MM.1S (cell line): ENCODE data around the gene RCBTB2.
A peak's percentile ranks its signal among the peaks of the same experiment; 100 is the strongest.

Experiments used
- DNase-seq: peaks from one replicate; pipeline ENCODE4 v3.0.0-alpha.2; 2015
- H2AFZ ChIP-seq: fragments of 300-600 bp; sonication (generic); 2 replicates; pipeline ENCODE4 v1.6.0; 2016; ENCODE audit warnings: antibody characterized with exemption, low read length
- H3F3A ChIP-seq: fragments of 300-600 bp; sonication (generic); 2 replicates; pipeline ENCODE4 v1.6.1; 2016; ENCODE audit warnings: mild to moderate bottlenecking, antibody characterized with exemption, low read length, moderate library complexity, mixed read lengths; ENCODE audit not compliant: insufficient read depth
- H3K27ac ChIP-seq: fragments of 300-600 bp; sonication (generic); 2 replicates; pipeline ENCODE4 v1.5.1; 2016; ENCODE audit warnings: mild to moderate bottlenecking, low read length
- H3K27me3 ChIP-seq: fragments of 300-600 bp; sonication (generic); replicated peaks from 2 replicates; pipeline ENCODE4 v1.6.0; 2016; ENCODE audit warnings: low read length; ENCODE audit not compliant: insufficient read depth
- H3K36me3 ChIP-seq: fragments of 300-600 bp; sonication (generic); replicated peaks from 2 replicates; pipeline ENCODE4 v1.6.1; 2016; ENCODE audit warnings: mild to moderate bottlenecking, low read length, mixed read lengths; ENCODE audit not compliant: insufficient read depth
- H3K4me1 ChIP-seq: fragments of 300-600 bp; sonication (generic); 2 replicates; pipeline ENCODE4 v1.6.1; 2016; ENCODE audit warnings: low read length, mixed read lengths
- H3K4me2 ChIP-seq: fragments of 300-600 bp; sonication (generic); 2 replicates; pipeline ENCODE4 v1.6.0; 2016; ENCODE audit warnings: low read depth, low read length
- H3K4me3 ChIP-seq: fragments of 300-600 bp; sonication (generic); 2 replicates; pipeline ENCODE4 v1.5.1; 2016; ENCODE audit warnings: low read length, mixed read lengths
- H3K79me2 ChIP-seq: fragments of 300-600 bp; sonication (generic); 2 replicates; pipeline ENCODE4 v1.6.1; 2016; ENCODE audit warnings: mixed run types, low read length, mixed read lengths
- H3K9ac ChIP-seq: fragments of 300-600 bp; sonication (generic); 2 replicates; pipeline ENCODE4 v1.6.1; 2016; ENCODE audit warnings: low read length, mixed read lengths
- H3K9me2 ChIP-seq: fragments of 300-600 bp; sonication (generic); replicated peaks from 2 replicates; pipeline ENCODE4 v1.6.1; 2016; ENCODE audit warnings: mild to moderate bottlenecking, low read length, mixed read lengths; ENCODE audit not compliant: insufficient read depth
- H3K9me3 ChIP-seq: fragments of 300-600 bp; sonication (generic); replicated peaks from 2 replicates; pipeline ENCODE4 v1.6.1; 2016; ENCODE audit warnings: mild to moderate bottlenecking, low read length, mixed read lengths; ENCODE audit not compliant: insufficient read depth
- H4K20me1 ChIP-seq: fragments of 300-600 bp; sonication (generic); 2 replicates; pipeline ENCODE4 v1.6.1; 2016; ENCODE audit warnings: mild to moderate bottlenecking, low read length, moderate library complexity, mixed read lengths; ENCODE audit not compliant: insufficient read depth
- CTCF ChIP-seq: fragments of 300-600 bp; sonication (generic); IDR thresholded peaks from 2 replicates; pipeline ENCODE4 v1.5.1; 2016; ENCODE audit warnings: antibody characterized with exemption, low read length, mixed read lengths
- EZH2 ChIP-seq: fragments of 300-600 bp; sonication (generic); optimal IDR thresholded peaks from 2 replicates; pipeline ENCODE3; 2017; ENCODE audit warnings: low read depth, mild to moderate bottlenecking, antibody characterized with exemption, low read length, mixed read lengths
- EZH2phosphoT487 ChIP-seq: fragments of 300-600 bp; sonication (generic); IDR thresholded peaks from 2 replicates; pipeline ENCODE4 v1.6.1; 2018; ENCODE audit warnings: antibody characterized with exemption, low read length

Gene RCBTB2

GRCh38 chr13:48488995-48489394, 43.9 kb downstream of the RCBTB2 start:
- Histone ChIP-seq H3F3A (peaks cover 10% of the 10 kb centered on the region), H3K9me3 (no peaks in the 10 kb centered on the region), H4K20me1 (no peaks in the 10 kb centered on the region), H3K27me3 (no peaks in the 10 kb centered on the region), H3K4me3 (no peak overlapping the region), H3K4me1 (peaks cover 34% of the 10 kb centered on the region), H2AFZ (no peak overlapping the region), H3K4me2 (peak overlapping the region; percentile 32; the same call in 1 of the 2 replicates), H3K36me3 (no peaks in the 10 kb centered on the region), H3K9me2 (no peaks in the 10 kb centered on the region), H3K9ac (no peak overlapping the region), H3K27ac (no peak overlapping the region; the same call in 1 of the 2 replicates), H3K79me2 (no peaks in the 10 kb centered on the region)
- TF ChIP-seq EZH2phosphoT487 (no peak), CTCF (no peak), EZH2 (no peak)
- no peak for DNase-seq

- TF ChIP-seq CTCF (no peak), EZH2phosphoT487 (no peak), EZH2 (no peak)
- H3K36me3 ChIP-seq, result no peaks in the 10 kb centered on the region
- no peak overlapping the region for H3K9ac ChIP-seq
- no peak overlapping the region for H3K4me3 ChIP-seq
- H3K9me3 ChIP-seq, result no peaks in the 10 kb centered on the region
- DNase-seq, result no peak
- H3K27ac ChIP-seq, result no peak overlapping the region
- H4K20me1 ChIP-seq, result no peaks in the 10 kb centered on the region
- H3F3A ChIP-seq, result peaks cover 10% of the 10 kb centered on the region
- no peaks in the 10 kb centered on the region for H3K27me3 ChIP-seq
- no peak overlapping the region for H3K4me2 ChIP-seq
- H3K4me1 ChIP-seq, result peaks cover 29% of the 10 kb centered on the region
- no peaks in the 10 kb centered on the region for H3K9me2 ChIP-seq
- no peaks in the 10 kb centered on the region for H3K79me2 ChIP-seq
- H2AFZ ChIP-seq, result no peak overlapping the region
These were observed 44.9 kb downstream of the RCBTB2 start for GRCh38 chr13:48487968-48488367.

- Histone ChIP-seq H3K79me2 (no peaks in the 10 kb centered on the region), H3K27ac (no peak overlapping the region), H3K4me3 (no peak overlapping the region), H3K9me3 (no peaks in the 10 kb centered on the region), H3K36me3 (no peaks in the 10 kb centered on the region), H3K27me3 (no peaks in the 10 kb centered on the region), H4K20me1 (no peaks in the 10 kb centered on the region), H3K9ac (no peak overlapping the region), H3K4me1 (peaks cover 22% of the 10 kb centered on the region), H3K4me2 (no peak overlapping the region), H3K9me2 (no peaks in the 10 kb centered on the region), H2AFZ (no peak overlapping the region), H3F3A (no peaks in the 10 kb centered on the region)
- DNase-seq, result no peak
- TF ChIP-seq EZH2, result no peak
- no peak for TF ChIP-seq CTCF
- TF ChIP-seq EZH2phosphoT487, result no peak
These were observed 46.0 kb downstream of the RCBTB2 start for GRCh38 chr13:48486836-48487235.
